ENCODE results near the gene ZMIZ1. TPM values are rescaled to one million over a fixed set of nuclear protein-coding genes. Genes with fewer than 3 reads are reported as not detected.

The ZMIZ1 gene
- total RNA-seq, 1 experiment from 2014 or later, result 23.5 TPM

- no peaks in the 10 kb centered on the region for H3K27me3 Mint-ChIP-seq (ENCODE audit: unreplicated experiment)
- CTCF ChIA-PET, result no interaction called here
- peaks cover 76% of the 10 kb centered on the region for H3K4me1 Mint-ChIP-seq (ENCODE audit: low read depth, unreplicated experiment)
- peak overlapping the region; percentile 39 for H3K27ac Mint-ChIP-seq (ENCODE audit: unreplicated experiment)
- intact Hi-C loops (cut with micrococcal nuclease; ENCODE audit: unreplicated experiment), result loop anchor here (2.0 kb wide), 1 partner anchor 211 kb away; no protein-coding TSS in a partner anchor
- H3K36me3 Mint-ChIP-seq (ENCODE audit: insufficient read depth, unreplicated experiment), result peaks cover 6% of the 10 kb centered on the region
- BruUV-seq (replicated peaks), result no TSS peak
- DNase-seq, result peak; percentile 23
- no peaks in the 10 kb centered on the region for H3K9me3 Mint-ChIP-seq (ENCODE audit: low read depth, unreplicated experiment)
- peak overlapping the region; percentile 34 for H3K4me3 Mint-ChIP-seq (ENCODE audit: low read depth, unreplicated experiment)
- TF ChIP-seq CTCF (IDR thresholded peaks at IDR 0.05; ENCODE audit: unreplicated experiment), result no peak
Observed at GRCh38 chr10:79185796-79186374, 117.1 kb downstream of the ZMIZ1 start.

- Mint-ChIP-seq H3K36me3 (ENCODE audit: insufficient read depth, unreplicated experiment) (peaks cover 6% of the 10 kb centered on the region), H3K27me3 (ENCODE audit: unreplicated experiment) (no peaks in the 10 kb centered on the region), H3K4me3 (ENCODE audit: low read depth, unreplicated experiment) (peak overlapping the region; percentile 34), H3K4me1 (ENCODE audit: low read depth, unreplicated experiment) (peaks cover 73% of the 10 kb centered on the region), H3K9me3 (ENCODE audit: low read depth, unreplicated experiment) (no peaks in the 10 kb centered on the region), H3K27ac (ENCODE audit: unreplicated experiment) (peak overlapping the region; percentile 39)
- CTCF ChIA-PET, result interaction anchor here (1.0 kb wide), 1 partner anchor 15 kb away, joined by 3 read pairs; no protein-coding TSS in a partner anchor
- no TSS peak for BruUV-seq (replicated peaks)
- intact Hi-C loops (cut with micrococcal nuclease; ENCODE audit: unreplicated experiment), result no loop called here
- no peak for TF ChIP-seq CTCF (IDR thresholded peaks at IDR 0.05; ENCODE audit: unreplicated experiment)
- DNase-seq, result peak; percentile 22
Observed at GRCh38 chr10:79186486-79187120, 117.8 kb downstream of the ZMIZ1 start.

GRCh38 chr10:79187121-79187940 lies 118.6 kb downstream of the ZMIZ1 start:
- Mint-ChIP-seq H3K27ac (ENCODE audit: unreplicated experiment) (no peak overlapping the region), H3K27me3 (ENCODE audit: unreplicated experiment) (no peaks in the 10 kb centered on the region), H3K36me3 (ENCODE audit: insufficient read depth, unreplicated experiment) (peaks cover 6% of the 10 kb centered on the region), H3K9me3 (ENCODE audit: low read depth, unreplicated experiment) (no peaks in the 10 kb centered on the region), H3K4me1 (ENCODE audit: low read depth, unreplicated experiment) (peaks cover 75% of the 10 kb centered on the region), H3K4me3 (ENCODE audit: low read depth, unreplicated experiment) (peak overlapping the region; percentile 34)
- no TSS peak for BruUV-seq (replicated peaks)
- no peak for TF ChIP-seq CTCF (IDR thresholded peaks at IDR 0.05; ENCODE audit: unreplicated experiment)
- CTCF ChIA-PET, result interaction anchor here (0.5 to 1.0 kb wide), 2 partner anchors 15 to 107 kb away, joined by 3 to 8 read pairs; no protein-coding TSS in a partner anchor
- DNase-seq, result no peak
- intact Hi-C loops (cut with micrococcal nuclease; ENCODE audit: unreplicated experiment), result no loop called here

GRCh38 chr10:79188154-79188965 lies 119.6 kb downstream of the ZMIZ1 start:
- Mint-ChIP-seq H3K36me3 (ENCODE audit: insufficient read depth, unreplicated experiment) (peaks cover 6% of the 10 kb centered on the region), H3K27ac (ENCODE audit: unreplicated experiment) (no peak overlapping the region), H3K4me3 (ENCODE audit: low read depth, unreplicated experiment) (no peak overlapping the region), H3K9me3 (ENCODE audit: low read depth, unreplicated experiment) (no peaks in the 10 kb centered on the region), H3K27me3 (ENCODE audit: unreplicated experiment) (no peaks in the 10 kb centered on the region), H3K4me1 (ENCODE audit: low read depth, unreplicated experiment) (peaks cover 75% of the 10 kb centered on the region)
- no peak for DNase-seq
- no TSS peak for BruUV-seq (replicated peaks)
- TF ChIP-seq CTCF (IDR thresholded peaks at IDR 0.05; ENCODE audit: unreplicated experiment), result no peak
- intact Hi-C loops (cut with micrococcal nuclease; ENCODE audit: unreplicated experiment), result no loop called here
- CTCF ChIA-PET, result no interaction called here

Measured in Calu3 (cell line).